ENCODE data around the gene APOL6.
"Not testable (repeated sequence)": the region's sequence is repeated elsewhere in the genome, so short reads cannot be mapped to it uniquely, and the experiment has no call there.

The APOL6 gene

DNA sequence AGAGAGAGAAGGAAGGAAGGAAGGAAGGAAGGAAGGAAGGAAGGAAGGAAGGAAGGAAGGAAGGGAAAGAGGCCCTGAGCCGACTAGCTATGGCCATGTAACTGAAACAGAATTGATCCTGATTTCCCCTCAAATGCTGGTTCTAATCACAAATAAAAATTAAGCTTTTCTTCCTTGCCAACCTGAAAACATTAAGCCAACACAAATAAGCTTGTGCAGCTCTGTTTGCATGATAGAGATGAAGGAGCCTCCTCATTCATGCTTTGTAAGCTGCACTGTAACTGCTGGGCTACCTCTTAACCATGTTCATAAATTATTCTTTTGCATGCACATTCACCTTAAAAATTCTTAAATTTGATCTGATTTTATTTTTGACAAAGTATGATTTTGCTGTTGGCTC lies 41.8 kb downstream of the APOL6 start:
- H3K4me3 Mint-ChIP-seq, result no peak overlapping the region
- H3K36me3 Mint-ChIP-seq (ENCODE audit: low read depth), result no peaks in the 10 kb centered on the region
- no peaks in the 10 kb centered on the region for H3K9me3 Mint-ChIP-seq
- H3K27me3 Mint-ChIP-seq, result no peaks in the 10 kb centered on the region
- no peak overlapping the region for H3K27ac Mint-ChIP-seq
- no peaks in the 10 kb centered on the region for H3K4me1 Mint-ChIP-seq (ENCODE audit: low read depth)

DNA sequence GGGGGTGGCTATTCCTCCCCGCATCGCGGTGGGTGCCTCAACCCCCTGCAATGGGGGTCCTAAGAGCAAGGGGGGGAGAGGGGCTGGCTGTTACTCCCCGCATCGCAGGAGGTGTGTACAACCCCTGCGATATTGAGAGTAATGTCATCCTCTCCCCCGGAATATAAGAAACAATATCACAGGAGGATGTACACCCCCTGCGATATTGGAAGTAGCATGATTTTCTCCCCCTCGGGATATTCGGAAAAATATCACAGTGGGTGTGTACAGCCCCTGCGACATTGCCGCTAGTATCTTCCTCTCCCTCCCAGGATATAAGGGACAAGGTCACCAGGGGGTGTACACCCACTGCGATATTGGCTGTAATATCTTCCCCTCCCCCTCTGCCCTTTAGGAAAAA lies 47.0 kb downstream of the APOL6 start:
- Mint-ChIP-seq H3K36me3 (ENCODE audit: low read depth) (no peaks in the 10 kb centered on the region), H3K27me3 (peaks cover 4% of the 10 kb centered on the region), H3K9me3 (no peaks in the 10 kb centered on the region), H3K4me3 (no peak overlapping the region), H3K4me1 (ENCODE audit: low read depth) (no peaks in the 10 kb centered on the region), H3K27ac (no peak overlapping the region)

DNA sequence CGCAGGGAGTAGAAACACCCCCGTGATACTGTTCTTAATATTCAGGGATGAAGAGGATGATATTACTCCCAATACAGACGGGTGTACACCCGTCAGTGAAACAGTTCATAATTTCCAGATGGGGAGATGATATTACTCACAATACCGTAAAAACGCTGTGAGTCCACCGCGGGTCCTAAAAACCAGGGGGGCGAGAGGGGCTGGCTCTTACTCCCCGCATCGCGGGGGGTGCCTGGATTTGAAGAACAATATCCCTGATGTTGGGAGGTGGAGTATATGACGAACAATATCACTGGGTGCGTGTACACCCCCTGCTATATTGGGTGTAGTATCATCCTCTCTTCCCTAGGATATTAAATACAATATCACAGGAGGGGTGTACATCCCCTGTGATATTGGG lies 48.9 kb downstream of the APOL6 start:
- H3K9me3 Mint-ChIP-seq, result no peaks in the 10 kb centered on the region
- no peaks in the 10 kb centered on the region for H3K4me1 Mint-ChIP-seq (ENCODE audit: low read depth)
- H3K27me3 Mint-ChIP-seq, result peaks cover 4% of the 10 kb centered on the region

DNA sequence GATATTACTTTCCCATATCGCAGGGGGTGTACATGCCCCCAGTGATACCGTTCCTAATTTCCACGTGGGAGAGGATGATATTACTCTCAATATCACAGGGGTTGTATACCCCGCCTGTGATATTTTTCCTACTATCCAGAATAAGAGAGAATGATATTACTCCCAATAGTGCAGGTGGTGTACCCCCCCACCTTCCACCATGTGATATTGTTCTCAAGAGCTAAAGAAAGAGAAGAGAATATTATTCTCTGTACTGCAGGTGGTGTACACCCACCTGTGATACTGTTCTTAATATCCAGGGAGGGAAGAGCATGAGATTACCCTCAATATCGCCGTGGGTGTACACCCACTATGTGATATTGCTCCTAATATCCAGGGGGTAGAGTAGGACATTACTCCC lies 51.6 kb downstream of the APOL6 start:
- H3K27ac Mint-ChIP-seq; H3K4me1 Mint-ChIP-seq (ENCODE audit: low read depth); H3K9me3 Mint-ChIP-seq; H3K36me3 Mint-ChIP-seq (ENCODE audit: low read depth); H3K4me3 Mint-ChIP-seq; H3K27me3 Mint-ChIP-seq: not testable (repeated sequence)

More for the DNA sequence above, 48.9 kb downstream of the APOL6 start:
- H3K27ac Mint-ChIP-seq, result no peak overlapping the region
- H3K36me3 Mint-ChIP-seq (ENCODE audit: low read depth), result no peaks in the 10 kb centered on the region
- no peak overlapping the region for H3K4me3 Mint-ChIP-seq

DNA sequence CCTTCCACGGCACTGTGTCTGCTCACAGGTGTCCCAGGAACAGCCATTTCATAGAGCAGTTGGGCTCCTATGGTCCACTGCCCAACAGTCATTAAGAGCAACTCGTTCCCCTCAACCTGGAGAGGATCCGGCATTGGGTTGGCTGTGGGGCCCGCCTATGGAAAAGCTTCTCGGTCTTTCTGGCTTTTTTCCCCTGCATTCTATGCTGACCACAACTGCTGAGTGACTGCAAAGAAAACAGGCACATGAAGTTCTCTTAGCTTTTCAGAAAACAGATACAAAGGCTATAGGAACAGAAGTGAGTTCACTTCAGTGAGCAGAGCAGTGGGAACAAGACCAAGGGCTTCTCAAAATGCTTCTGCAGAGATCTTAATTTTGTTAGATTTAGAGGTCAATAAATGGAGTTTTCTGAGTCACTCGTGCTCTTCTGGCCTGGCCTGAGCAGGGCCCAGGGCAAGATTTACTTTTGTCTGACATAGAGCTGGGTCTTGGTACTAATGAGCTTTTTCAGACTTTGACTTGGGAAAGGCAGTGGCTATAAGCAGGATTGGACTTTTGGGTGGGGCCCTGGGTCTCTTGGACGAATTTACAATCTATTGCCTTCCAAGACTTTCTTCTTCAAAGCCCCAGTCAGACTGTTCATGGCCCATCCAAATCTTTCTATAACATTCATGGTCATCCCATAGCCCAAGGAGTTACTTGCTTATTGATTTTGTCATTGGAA lies 55.8 kb downstream of the APOL6 start:
- no peaks in the 10 kb centered on the region for H3K27me3 Mint-ChIP-seq
- H3K9me3 Mint-ChIP-seq, result no peaks in the 10 kb centered on the region
- H3K27ac Mint-ChIP-seq, result no peak overlapping the region
- H3K4me3 Mint-ChIP-seq, result no peak overlapping the region
- no peaks in the 10 kb centered on the region for H3K4me1 Mint-ChIP-seq (ENCODE audit: low read depth)
- H3K36me3 Mint-ChIP-seq (ENCODE audit: low read depth), result no peaks in the 10 kb centered on the region

DNA sequence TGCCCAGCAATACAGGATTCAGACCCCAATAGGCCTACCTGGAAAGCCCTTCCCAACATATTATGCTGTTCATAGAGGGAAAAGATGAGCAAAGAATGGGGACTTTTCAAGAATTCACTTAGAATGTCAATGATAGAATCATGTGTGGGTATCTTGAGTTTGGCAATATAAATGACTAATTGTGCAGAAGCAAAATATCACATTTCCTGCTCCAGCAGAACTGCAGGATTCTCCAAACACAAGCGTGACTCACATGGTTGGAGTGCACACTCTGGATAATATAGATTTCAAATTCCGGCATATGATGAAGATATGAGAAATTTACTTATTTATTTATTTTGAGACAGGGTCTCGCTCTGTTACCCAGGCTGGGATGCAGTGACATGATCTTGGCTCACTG lies 56.9 kb downstream of the APOL6 start:
- Mint-ChIP-seq H3K27ac (peak overlapping the region; percentile 31), H3K4me3 (no peak overlapping the region), H3K36me3 (ENCODE audit: low read depth) (no peaks in the 10 kb centered on the region), H3K27me3 (peaks cover 3% of the 10 kb centered on the region), H3K4me1 (ENCODE audit: low read depth) (no peaks in the 10 kb centered on the region), H3K9me3 (no peaks in the 10 kb centered on the region)

DNA sequence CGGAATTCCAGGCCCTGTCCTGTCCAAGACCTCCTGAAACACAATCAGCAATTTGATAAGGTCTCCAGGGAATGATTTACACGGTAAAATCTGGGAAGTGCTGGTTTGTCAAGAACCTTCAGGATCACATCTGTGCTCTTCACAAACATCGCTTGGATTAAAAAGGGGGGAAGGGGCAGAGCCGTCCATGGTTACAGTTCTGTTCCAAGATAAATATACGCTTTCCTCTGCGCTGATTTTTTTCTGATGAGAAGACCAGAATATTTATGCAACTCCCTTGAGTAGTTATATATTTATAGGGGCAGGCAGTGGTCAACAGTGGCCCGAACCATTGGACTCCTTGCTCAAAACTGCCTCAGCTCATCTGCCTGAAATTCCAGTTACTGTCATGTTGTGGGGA lies 60.2 kb downstream of the APOL6 start:
- Mint-ChIP-seq H3K4me1 (ENCODE audit: low read depth) (no peaks in the 10 kb centered on the region), H3K4me3 (no peak overlapping the region), H3K27ac (no peak overlapping the region), H3K9me3 (peaks cover 7% of the 10 kb centered on the region), H3K27me3 (peaks cover 12% of the 10 kb centered on the region), H3K36me3 (ENCODE audit: low read depth) (no peaks in the 10 kb centered on the region)

DNA sequence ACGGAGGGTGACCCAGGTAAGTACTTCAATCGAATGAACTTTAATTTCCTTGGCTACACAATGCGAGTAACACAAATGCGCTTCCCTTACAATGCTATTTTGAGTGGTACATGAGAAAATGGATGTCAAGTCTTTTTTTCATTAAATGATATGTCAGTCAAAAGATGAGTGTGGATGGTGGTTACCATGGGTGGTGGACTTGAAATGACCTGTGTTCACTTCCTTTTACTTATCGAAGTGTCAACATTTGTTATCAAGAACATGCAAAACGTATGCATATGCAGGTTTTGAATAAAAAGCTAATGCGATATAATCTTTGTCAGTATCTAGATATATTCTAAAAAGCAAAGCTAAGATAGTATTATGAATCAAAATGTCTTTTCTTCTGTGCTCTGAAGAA lies 60.7 kb downstream of the APOL6 start:
- Mint-ChIP-seq H3K4me1 (ENCODE audit: low read depth) (no peaks in the 10 kb centered on the region), H3K27ac (no peak overlapping the region), H3K9me3 (peaks cover 7% of the 10 kb centered on the region), H3K4me3 (no peak overlapping the region), H3K36me3 (ENCODE audit: low read depth) (no peaks in the 10 kb centered on the region), H3K27me3 (peaks cover 16% of the 10 kb centered on the region)

DNA sequence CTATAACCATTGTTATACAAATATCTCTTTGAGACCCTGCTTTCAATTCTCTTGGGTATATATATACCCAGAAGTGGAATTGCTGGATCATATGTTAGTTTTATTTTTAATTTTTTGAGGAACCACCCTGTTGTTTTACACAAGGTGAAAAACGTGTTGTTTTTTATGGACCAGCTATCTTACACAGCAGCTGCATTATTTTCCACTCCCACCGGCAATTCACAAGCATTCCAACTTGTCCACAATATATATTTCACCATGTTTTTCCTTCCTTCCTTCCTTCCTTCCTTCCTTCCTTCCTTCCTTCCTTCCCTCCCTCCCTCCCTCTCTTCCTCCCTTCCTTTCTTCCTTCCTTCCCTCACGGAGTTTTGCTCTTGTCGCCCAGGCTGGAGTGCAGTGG lies 63.1 kb downstream of the APOL6 start:
- Mint-ChIP-seq H3K4me1 (ENCODE audit: low read depth) (no peaks in the 10 kb centered on the region), H3K27ac (no peak overlapping the region), H3K9me3 (peaks cover 7% of the 10 kb centered on the region), H3K36me3 (ENCODE audit: low read depth) (no peaks in the 10 kb centered on the region), H3K27me3 (peaks cover 16% of the 10 kb centered on the region), H3K4me3 (no peak overlapping the region)

DNA sequence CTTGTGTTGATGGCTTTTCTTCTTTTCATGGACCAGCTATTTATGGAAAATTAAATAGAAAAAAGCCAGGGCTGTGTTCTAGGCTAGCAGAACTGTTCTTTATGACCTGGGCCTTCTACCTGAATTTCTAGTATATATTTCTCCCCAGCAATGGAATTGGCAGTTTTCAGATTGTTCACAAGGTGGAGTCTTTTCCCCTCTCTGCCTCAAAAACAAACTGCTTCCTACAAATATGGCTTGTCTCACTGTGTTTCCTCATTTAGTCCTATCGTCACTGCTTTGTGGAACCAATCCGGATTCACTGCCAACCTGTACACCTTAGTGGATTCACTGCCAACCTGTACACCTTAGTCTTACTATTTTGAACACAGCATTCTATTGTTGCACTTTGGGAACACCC lies 64.4 kb downstream of the APOL6 start:
- peaks cover 16% of the 10 kb centered on the region for H3K27me3 Mint-ChIP-seq
- no peaks in the 10 kb centered on the region for H3K4me1 Mint-ChIP-seq (ENCODE audit: low read depth)
- peaks cover 7% of the 10 kb centered on the region for H3K9me3 Mint-ChIP-seq
- H3K4me3 Mint-ChIP-seq, result no peak overlapping the region
- no peak overlapping the region for H3K27ac Mint-ChIP-seq
- H3K36me3 Mint-ChIP-seq (ENCODE audit: low read depth), result no peaks in the 10 kb centered on the region

DNA sequence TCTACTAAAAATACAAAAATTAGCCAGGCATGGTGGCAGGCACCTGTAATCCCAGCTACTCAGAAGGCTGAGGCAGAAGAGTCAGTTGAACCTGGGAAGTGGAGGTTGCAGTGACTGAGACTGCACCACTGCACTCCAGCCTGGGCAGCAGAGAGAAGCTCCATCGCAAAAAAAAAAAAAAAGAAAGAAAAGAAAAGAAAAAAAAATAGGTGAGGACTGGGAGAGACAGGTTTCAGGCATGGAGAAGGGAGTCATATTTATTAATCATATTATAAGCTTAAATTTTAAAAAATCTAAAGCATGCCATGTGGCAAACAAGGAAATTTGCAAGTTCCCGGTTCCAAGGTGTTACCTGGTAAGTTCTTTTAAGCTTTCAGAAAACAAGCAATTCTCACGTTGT lies 69.3 kb downstream of the APOL6 start, which contains the start of gene APOL5:
Gene APOL5, plus strand, starts transcription at position 301 of the 400 bp plus-strand sequence. Its CDS starts 0 bp downstream, at position 301.
- Mint-ChIP-seq H3K27me3 (peaks cover 13% of the 10 kb centered on the region), H3K4me1 (ENCODE audit: low read depth) (no peaks in the 10 kb centered on the region), H3K27ac (no peak within 1 kb of the TSS), H3K9me3 (peaks cover 6% of the 10 kb centered on the region), H3K36me3 (ENCODE audit: low read depth) (no peaks in the 10 kb centered on the region), H3K4me3 (no peak within 1 kb of the TSS)
